GM21367 (cell line): Measurements from ENCODE around the gene GRM7.

ENCODE experiments used
- ATAC-seq: cut with Tn5 transposase; IDR thresholded peaks from one replicate; pipeline ENCODE4 v1.9.1; 2021; ENCODE audit not compliant: unreplicated experiment

The GRM7 gene

GRCh38 chr3:7630925-7631324 is 770.0 kb downstream of the GRM7 start:
- no peak for ATAC-seq

DNA sequence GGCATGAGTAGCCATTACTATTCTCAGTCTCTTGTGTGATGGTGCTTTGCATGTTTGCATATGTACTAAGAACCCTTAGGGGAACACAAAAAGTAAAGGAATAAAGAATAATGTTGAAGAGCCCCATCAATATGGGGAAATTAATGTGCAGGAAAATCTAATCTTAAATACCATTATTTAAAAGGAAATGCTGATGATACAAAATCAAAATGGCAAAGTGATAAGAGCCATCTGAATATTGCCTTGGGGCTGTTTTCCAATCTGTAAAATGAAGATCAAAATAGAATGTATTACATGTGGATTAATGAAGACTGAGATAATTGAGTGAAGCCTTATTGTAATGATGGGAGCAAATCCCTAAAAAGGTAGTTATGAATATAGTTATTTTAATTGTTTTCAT is 771.4 kb downstream of the GRM7 start:
- no peak for ATAC-seq

- no peak for ATAC-seq
These were observed 776.8 kb downstream of the GRM7 start for GRCh38 chr3:7637694-7638093.

- no peak for ATAC-seq
These were observed 777.2 kb downstream of the GRM7 start for GRCh38 chr3:7638103-7638502.

DNA sequence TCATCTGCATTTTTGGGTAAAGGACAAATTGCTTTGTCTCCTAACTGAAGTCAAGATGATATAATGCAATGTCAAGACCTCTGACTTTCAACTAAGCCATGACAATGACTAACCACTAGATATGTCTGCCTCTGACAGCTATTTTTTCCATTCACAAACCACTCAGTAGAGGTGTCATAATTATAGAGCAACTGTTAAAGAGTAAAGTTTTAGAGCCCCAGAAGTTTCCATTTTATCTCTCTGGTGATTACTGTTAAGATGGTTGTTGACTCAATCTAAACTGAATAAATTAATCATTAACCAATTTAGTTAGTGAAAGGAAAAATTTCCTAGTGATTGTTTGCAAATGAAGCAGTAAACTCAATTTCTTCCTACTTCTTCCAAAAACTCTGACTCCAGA is 779.9 kb downstream of the GRM7 start:
- ATAC-seq = no peak

DNA sequence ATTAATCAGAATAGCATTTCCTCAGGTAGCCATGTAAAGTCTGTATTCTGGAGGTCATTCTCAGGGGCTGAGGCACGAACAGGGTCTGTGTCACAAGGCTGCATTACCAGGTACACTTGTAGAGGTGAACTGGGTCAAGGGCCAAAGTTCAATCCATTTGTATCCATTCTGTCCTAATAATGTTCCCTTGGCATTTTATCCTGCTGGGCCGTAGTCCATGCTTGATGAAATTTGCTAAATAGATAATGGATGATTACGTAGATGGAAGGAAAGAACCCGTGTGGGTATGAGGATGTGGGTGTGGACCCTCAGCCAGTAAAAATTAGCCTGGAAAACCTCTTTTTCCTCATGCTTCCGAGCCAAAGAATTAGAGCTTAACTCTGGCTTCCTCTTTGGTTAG is 785.9 kb downstream of the GRM7 start:
- ATAC-seq = no peak

DNA sequence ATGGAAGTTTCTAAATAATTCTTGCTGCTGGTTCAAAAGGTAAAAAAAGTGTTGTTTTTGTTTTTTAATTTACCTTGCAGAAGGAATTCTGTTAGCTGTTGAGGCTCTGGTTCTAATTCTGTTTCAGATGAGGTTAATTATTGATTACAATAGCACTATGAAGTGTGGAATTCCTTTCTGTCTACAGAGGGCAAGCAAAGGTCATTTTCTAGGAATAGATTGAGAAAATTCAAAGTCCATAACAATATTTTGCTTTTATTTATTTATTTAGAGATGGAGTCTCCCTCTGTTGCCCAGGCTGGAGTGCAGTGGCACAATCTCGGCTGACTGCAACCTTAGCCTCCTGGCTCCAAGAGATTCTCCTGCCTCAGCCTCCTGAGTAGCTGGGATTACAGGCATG is 789.6 kb downstream of the GRM7 start:
- ATAC-seq = no peak

DNA sequence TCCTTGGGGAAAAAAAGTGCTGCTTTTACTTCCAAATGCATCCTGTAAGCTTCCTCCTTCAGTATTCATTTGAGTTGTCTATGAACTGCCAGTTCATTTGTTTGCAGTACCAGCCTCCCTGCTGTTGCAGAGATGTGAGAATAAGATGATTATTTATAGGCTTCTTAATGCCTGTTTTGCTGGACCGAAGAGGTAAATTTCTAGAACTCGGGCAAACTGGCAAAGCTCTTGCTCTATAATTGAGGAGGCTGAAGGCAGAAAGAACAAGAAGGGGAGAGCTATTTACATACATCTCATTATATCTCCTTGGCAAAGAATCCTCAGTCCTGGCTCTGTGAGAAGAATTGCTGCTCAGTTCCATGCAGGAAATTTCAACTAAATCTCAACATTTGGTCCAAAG is 790.4 kb downstream of the GRM7 start:
- no peak for ATAC-seq

DNA sequence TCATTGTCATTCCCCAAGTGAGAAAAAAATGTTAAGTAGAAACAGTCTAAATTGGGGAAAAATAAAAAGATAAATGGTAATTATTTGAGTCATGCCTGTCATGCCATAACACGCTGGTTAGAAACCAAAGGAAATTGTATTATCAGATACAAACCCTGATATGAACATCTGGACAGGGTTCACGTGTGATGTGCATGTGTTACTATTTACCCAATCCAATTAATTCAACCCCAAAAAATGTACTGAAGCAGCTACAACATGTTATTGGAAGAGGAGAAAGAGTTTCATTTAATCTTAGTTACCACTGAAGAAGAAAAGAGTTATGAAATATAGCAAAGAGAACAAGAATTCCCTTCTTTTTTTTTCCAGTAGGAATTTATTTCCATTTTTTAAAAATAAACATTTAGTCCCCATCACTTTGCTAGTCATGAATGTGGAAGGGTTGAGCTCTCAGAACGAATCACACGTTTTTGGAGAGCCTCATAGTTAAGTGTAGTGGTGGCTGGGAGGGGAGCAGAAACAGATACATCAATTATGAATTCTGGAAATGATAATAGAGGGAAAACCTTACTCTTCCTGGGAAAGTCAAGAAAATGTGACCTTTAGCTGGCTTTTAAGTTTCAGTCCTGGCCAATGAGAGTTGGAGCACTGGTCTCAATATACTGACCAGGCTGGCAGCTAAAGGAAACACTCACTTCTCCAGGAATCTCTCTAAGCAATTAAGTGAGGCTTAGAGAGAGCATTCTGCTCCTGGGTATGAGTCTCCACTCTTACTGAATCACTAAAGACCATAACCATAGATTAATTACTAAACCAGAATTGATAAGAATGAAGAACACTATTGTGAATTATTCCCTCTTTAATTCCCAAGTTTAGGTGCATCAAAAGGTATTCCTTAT is 796.5 kb downstream of the GRM7 start:
- ATAC-seq = no peak

- ATAC-seq = no peak
These were observed 797.4 kb downstream of the GRM7 start for GRCh38 chr3:7658294-7658693.

GRCh38 chr3:7659079-7659478 is 798.2 kb downstream of the GRM7 start:
- ATAC-seq = no peak

GRCh38 chr3:7663771-7664170 is 802.9 kb downstream of the GRM7 start:
- ATAC-seq = no peak

GRCh38 chr3:7667774-7668173 is 806.9 kb downstream of the GRM7 start:
- no peak for ATAC-seq

- no peak for ATAC-seq
These were observed 808.7 kb downstream of the GRM7 start for GRCh38 chr3:7669641-7670040.

DNA sequence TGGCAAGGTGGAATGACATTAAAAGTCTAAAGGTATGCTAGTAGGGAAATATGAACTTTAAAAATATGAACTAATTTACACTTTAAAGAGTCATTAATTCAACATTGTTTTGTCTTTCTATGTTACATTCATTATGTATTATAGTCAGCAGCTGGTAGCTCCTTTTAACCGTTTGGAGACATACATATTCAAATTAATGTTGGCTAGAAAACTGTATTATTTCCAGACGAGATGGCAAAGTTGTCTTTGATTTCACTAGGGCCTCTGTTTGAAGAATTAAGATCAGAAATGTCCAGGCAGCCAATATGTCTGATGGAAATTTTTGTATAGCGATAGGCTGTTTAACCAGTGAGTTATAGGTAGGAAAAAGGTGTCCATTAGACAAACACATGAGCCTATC is 817.6 kb downstream of the GRM7 start:
- ATAC-seq = no peak

DNA sequence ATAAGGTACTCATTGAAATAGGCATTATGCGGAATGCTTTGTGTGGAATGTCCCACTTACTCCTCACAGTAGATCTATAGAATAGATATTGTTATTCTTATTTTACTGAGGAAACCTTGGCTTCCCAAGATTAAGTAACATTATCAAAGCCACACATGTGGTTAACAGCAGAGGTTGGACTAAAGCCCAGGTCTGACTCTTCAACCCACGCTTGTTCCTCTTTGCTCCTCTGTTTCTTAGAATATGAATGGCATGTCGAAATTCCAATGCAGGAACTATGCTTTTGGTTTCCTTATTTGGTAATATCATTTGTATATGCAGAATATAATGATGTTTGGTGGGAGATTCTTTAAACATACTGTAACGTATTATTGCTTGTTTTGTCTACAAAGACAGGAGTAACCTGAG is 821.9 kb downstream of the GRM7 start:
- no peak for ATAC-seq

- ATAC-seq = no peak
These were observed 822.5 kb downstream of the GRM7 start for GRCh38 chr3:7683426-7683825.

DNA sequence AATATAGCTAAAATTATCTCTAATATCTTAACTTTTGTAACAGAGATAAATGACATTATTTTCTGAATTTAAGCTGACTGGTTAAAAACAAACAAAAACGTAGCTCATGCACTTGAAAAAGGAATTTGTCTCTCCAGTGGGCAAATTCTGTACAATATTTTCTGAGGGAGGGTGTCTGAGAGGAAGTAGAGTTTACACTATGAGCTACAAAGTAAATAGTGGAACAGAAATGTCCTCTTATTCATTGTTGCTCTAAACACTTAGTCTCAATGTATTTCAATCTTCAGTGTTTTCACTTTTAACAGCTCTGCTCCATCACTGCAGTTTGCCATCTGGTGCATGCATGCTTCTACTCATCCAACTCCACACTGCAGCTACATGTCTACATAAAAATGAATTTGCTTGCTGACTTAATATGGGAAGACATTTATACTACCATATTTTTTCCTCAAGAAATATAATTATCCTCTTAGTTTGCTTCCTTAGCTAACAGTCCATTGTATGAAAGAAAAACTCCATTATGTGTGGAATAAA is 823.3 kb downstream of the GRM7 start:
- no peak for ATAC-seq

DNA sequence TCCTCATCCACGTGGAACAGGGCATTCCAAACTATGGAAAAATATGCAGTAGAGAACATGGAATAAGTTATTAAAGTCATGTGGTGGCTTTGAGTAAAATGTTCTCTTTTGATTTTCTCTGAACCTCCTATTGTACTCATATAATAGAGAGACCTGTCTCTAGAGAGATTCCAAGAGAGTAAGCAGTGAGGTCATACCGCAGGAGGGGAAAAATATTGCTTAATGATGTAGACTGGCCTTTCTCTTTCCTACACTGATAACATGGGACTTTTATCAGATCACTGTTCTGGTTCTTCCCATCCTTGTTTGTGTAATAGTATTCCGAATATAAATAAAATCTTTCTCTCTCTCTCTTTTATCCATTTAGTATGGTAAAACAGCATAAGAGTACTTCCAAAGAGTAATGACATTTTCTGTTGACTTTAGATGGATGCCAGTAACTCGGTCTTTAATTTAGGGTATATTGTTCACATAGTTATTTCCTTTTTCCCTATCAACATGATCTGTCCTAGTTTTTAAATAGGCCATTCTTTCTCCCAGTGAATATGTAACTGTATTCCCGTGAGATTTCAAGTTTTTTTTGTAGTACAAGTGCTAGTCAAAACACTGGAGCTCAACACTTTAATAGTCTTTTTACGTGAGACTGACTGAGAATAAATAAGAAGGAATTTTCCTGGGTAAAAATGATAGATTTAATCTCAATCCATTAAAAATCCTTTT is 826.7 kb downstream of the GRM7 start:
- ATAC-seq = no peak

DNA sequence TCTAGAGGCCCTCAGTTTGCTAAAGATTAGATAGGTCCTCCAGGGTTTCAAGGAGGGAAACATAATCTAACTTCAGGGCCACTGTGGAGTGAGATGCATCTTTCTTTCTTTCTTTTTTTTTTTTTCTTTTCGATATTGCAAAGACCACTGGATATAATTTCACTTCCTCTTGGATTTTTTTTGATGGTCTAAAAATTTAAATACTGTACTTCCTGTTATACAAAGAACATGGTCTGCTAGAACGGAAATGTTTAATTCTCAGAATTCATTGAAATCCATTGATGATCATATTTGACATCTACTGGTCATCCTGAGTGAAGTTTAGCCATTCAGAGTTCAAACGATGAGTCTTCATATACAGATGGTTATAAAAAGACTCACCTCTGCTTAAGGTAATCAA is 832.0 kb downstream of the GRM7 start:
- no peak for ATAC-seq

DNA sequence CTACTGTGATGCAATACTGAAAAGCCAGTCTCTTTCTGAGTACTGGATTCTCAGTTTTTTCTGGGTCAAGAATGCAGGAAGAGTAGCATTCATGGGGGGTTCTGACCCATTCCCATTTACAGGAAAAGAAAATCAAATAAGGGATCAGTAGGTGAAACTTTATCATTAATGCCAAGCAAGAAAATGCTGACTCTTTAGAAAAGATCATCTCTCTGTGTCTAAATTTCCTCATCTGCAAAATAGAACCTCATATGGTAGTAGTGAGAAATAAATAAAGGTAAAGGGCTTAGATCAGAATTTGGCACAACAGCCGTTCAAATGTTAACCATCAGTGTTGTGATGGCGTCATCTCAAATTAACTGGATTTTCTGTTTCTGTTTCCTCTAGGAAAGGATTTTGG is 833.1 kb downstream of the GRM7 start:
- no peak for ATAC-seq

- ATAC-seq = no peak
These were observed 834.1 kb downstream of the GRM7 start for GRCh38 chr3:7695049-7695448.
